Measurements from ENCODE around the gene SNX21.

SNX21 gene

DNA sequence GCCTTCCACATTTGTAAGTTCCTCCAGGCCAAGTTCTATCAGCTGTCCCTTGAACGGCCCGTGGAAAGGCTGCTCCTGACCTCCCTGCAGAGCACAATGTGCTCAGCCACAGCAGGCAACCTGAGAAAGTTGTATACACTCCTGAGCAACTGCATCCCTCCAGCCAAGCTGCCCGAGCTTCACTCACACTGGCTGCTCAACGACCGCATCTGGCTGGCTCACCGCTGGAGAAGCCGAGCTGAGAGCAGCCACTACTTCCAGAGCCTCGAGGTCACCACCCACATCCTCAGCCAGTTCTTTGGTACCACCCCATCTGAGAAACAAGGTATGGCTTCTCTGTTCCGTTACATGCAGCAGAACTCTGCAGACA, 49.5 kb downstream of the SNX21 start:
- no peak for DNase-seq

GRCh38 chr20:45886590-45887345, 53.2 kb downstream of the SNX21 start:
- DNase-seq = no peak

DNA sequence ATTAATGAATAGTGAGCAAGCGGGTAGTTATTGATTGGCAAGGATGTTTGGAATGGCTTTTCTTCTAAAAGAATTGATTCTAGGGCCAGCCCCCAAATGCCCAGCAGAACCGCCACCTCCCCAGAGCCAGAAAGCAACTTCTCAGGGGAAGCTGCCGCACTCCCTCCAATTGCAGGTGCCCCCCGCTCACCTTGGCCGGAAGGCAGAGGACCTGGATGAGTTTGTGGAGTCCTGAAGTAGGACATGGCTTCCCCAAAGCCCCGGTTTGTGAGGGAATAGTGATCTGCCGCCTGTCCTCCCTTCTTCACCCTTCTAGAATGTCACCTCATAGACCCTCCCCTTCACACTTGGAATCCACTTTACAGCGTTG, 53.7 kb downstream of the SNX21 start, which contains the start of gene SPATA25:
Gene SPATA25, minus strand, starts transcription at position 277 of the 370 bp plus-strand sequence. Its CDS starts 32 bp downstream, at position 245.
- DNase-seq = no peak

DNA sequence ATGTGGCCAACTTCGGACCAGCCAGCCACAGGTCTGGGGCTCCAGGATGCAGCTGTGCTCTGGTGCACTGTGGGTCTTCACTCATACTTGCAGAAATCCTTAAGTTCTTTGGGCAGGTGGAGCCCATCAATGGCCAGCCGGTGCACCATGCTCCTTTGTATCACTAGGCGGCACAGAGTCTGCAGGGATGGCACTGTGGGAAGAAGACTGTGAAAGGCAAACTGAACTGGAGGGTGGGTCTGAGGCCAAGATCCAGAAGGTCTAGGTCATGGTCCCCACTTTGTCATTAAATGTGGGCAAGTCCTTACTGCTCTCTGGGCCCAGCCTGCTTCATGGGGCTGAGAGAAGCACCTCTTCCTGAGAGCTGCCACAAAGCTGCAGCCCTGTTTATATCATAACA, 55.1 kb downstream of the SNX21 start:
- DNase-seq = no peak

GRCh38 chr20:45890077-45890984, 56.7 kb downstream of the SNX21 start:
- DNase-seq = peak; percentile 59

DNA sequence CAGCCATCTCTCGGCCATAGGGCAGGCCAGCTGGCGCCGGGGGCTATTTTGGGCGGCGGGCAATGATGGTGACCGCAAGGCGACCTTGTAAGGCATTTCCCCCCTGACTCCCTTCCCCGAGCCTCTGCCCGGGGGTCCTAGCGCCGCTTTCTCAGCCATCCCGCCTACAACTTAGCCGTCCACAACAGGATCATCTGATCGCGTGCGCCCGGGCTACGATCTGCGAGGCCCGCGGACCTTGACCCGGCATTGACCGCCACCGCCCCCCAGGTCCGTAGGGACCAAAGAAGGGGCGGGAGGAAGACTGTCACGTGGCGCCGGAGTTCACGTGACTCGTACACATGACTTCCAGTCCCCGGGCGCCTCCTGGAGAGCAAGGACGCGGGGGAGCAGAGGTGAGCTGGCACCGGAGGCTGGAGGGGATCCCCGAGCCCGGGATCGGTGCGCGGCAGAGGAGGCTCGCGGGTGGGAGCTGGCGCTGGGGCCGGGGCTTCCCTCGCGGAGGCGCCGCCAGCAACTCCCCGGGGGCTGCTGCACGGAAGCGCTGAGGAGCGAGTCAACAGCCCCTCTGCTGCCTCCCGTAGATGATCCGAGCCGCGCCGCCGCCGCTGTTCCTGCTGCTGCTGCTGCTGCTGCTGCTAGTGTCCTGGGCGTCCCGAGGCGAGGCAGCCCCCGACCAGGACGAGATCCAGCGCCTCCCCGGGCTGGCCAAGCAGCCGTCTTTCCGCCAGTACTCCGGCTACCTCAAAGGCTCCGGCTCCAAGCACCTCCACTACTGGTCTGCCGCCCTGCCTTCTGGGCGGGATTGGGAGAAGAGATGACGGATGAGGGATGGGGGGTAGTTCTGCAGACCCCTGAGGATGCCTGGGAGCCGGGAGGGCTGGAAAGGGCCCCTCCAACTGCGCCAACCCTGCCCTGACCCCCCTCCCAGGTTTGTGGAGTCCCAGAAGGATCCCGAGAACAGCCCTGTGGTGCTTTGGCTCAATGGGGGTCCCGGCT, 57.7 kb downstream of the SNX21 start, which contains the start of the genes CTSA and NEURL2:
Gene CTSA, plus strand, starts transcription at position 351 of the 999 bp plus-strand sequence. Its CDS starts 234 bp downstream, at position 585.
Gene NEURL2, minus strand, starts transcription at position 224 of the 999 bp plus-strand sequence. Its CDS starts 217 bp downstream, at position 7.
- peak; percentile 84 for DNase-seq

GRCh38 chr20:45892049-45892825, 58.6 kb downstream of the SNX21 start:
- DNase-seq = peak; percentile 25
